Fibroblast of villous mesenchyme (primary cell): ENCODE measurements around the gene AXDND1. TPM values are rescaled to one million over a fixed set of nuclear protein-coding genes. Genes with fewer than 3 reads are reported as not detected.

Experiments used
- DNase-seq: peaks from one replicate; pipeline ENCODE4 v3.0.0-alpha.2; 2010; ENCODE audit warnings: low read depth
- H3K4me3 ChIP-seq: 2 replicates; pipeline ENCODE4 v1.5.1; 2011; ENCODE audit warnings: low read depth, mild to moderate bottlenecking, low read length
- total RNA-seq: library from RNA; depleted of rRNA; stranded (reverse); fragments of >200 nt; gene quantifications from 2 replicates; pipeline ENCODE4 v1.2.3, GENCODE V29; 2012
- TF ChIP-seq, protein P1 (sequence below): IDR thresholded peaks from 2 replicates; pipeline ENCODE4 v1.5.1; 2012; ENCODE audit warnings: low read depth, mild to moderate bottlenecking, low read length; ENCODE audit not compliant: insufficient read depth

Gene AXDND1
- total RNA-seq, 1 donor: not detected

DNA sequence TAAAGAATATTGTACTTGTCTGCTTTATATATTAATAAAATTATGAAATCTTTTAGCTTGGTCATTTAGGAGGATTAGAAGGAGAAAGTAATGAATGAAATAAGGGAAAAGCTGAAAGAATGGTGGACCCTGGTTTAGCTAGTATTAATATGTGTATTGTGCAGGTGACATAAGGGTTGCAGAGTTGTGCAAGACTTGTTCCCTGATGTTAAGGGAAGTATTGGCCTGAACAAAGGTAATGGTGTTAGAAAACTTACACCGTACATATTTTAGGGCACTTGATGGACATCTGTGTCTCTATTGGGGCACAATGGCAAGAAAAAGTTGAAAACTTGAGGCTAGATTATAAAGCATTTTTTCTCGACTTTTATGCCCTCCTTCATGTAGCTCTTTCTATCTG, 39.9 kb upstream of the AXDND1 start:
- no peak overlapping the region for H3K4me3 ChIP-seq
- TF ChIP-seq, protein P1, sequence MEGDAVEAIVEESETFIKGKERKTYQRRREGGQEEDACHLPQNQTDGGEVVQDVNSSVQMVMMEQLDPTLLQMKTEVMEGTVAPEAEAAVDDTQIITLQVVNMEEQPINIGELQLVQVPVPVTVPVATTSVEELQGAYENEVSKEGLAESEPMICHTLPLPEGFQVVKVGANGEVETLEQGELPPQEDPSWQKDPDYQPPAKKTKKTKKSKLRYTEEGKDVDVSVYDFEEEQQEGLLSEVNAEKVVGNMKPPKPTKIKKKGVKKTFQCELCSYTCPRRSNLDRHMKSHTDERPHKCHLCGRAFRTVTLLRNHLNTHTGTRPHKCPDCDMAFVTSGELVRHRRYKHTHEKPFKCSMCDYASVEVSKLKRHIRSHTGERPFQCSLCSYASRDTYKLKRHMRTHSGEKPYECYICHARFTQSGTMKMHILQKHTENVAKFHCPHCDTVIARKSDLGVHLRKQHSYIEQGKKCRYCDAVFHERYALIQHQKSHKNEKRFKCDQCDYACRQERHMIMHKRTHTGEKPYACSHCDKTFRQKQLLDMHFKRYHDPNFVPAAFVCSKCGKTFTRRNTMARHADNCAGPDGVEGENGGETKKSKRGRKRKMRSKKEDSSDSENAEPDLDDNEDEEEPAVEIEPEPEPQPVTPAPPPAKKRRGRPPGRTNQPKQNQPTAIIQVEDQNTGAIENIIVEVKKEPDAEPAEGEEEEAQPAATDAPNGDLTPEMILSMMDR: no peak
- no peak for DNase-seq

DNA sequence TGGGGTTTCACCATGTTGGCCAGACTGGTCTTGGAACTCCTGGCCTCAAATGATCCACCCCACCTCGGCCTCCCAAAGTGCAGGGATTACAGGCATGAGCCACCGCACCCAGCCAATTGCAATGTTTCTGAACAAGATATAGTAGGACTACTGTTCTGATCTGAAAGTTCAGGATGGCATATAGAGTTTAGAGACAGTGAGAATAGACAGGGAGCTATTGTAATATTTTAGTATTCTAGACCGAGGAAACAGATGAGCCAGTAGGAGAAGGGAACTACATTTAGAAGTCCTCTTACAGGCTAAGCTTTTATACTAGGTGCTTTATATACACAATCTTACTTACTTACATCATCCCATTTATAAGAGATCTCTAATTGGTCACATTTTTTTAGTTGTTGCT, 39.0 kb upstream of the AXDND1 start:
- H3K4me3 ChIP-seq: no peak overlapping the region
- TF ChIP-seq, protein P1: no peak
- DNase-seq: no peak

- TF ChIP-seq, protein P1: no peak
- no peak for DNase-seq
- H3K4me3 ChIP-seq: no peak overlapping the region
Measured at GRCh38 chr1:179327196-179327595, 38.6 kb upstream of the AXDND1 start.

DNA sequence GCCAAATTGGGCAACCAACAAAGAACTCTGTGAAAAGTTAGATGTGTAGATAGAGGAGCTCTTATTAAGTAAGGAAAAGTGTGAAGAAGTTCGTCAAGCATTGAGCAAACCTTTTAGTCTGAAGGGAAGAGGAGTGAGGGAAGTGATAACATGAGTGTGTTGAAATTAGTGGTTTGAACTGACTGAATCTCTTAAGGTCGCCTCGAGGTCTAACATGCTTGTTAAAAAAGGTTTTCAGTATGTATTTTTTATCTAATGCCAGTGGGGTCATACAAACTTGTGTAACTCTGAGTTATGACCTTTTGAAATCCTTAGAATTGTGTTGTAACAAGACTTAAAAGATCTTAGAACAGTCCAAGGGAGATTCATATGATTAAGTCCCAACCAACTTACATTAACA, 38.1 kb upstream of the AXDND1 start:
- TF ChIP-seq, protein P1: no peak
- H3K4me3 ChIP-seq: no peak overlapping the region
- peak; percentile 92 for DNase-seq

- no peak overlapping the region for H3K4me3 ChIP-seq
- TF ChIP-seq, protein P1: no peak
- no peak for DNase-seq
Measured at GRCh38 chr1:179329862-179330261, 35.9 kb upstream of the AXDND1 start.

DNA sequence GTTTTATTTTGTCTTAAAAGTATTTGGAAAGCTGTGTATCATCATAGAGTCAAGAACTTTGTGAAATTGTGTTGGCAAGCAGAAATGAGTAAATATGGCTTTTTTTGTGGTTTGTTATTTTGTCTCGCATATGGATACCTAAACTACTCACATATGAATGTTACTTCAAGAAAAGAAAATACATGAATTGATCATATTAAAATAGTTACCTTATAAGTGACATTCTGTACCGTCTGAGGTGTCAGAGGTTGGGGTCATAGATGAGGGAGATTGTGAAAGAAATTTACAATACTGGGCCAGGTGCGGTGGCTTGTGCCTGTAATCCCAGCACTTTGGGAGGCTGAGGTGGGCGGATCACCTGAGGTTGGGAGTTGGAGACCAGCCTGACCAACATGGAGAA, 31.3 kb upstream of the AXDND1 start:
- DNase-seq: no peak
- H3K4me3 ChIP-seq: no peak overlapping the region
- TF ChIP-seq, protein P1: no peak

DNA sequence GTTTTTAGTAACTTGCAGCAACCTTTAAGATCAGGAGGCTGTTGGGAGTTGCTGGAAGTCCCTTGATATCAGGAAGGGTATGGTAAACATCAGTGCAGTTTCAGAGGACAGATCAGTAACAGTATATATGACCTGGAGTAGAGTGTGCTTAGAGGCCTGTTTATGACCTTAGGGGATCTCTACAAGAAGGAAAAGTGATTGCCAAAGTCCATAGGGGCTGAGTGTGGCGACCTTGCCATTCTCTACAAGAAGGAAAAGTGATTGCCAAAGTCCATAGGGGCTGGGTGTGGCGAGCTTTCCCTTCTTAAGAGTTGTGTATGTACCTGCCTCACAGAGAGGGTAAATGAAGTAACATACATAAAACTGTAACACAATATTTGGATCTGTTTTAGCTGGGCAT, 28.5 kb upstream of the AXDND1 start:
- TF ChIP-seq, protein P1: no peak
- H3K4me3 ChIP-seq: no peak overlapping the region
- DNase-seq: no peak
